SK-N-SH (cell line): ENCODE results near the gene SLC2A13. TPM values are rescaled to one million over a fixed set of nuclear protein-coding genes. Genes with fewer than 3 reads are reported as not detected.

Source experiments
- CTCF ChIA-PET: fragments of 300-600, 350-600 bp; formaldehyde crosslinking; extraction: SDS; loops from one replicate; lab custom pipeline; 2021; lab: Yijun Ruan, JAX
- POLR2A ChIA-PET: fragments of 350-600 bp; sonication (Branson Sonifier 250); formaldehyde crosslinking; extraction: SDS; loops from one replicate; lab custom pipeline; 2020; ENCODE audit warnings: antibody characterized with exemption, inconsistent platforms; lab: Yijun Ruan, JAX
- DNase-seq: peaks from one replicate; pipeline ENCODE4 v3.0.0; 2012
- H2AFZ ChIP-seq: fragments of 200-600 bp; sonication (generic); 2 replicates; pipeline ENCODE4 v1.8.1; 2016; ENCODE audit warnings: antibody characterized with exemption, mild to moderate bottlenecking, low read depth
- H3F3A ChIP-seq: fragments of 200-600 bp; sonication (generic); replicated peaks from 2 replicates; pipeline ENCODE3; 2016; ENCODE audit warnings: antibody characterized with exemption, mild to moderate bottlenecking; ENCODE audit not compliant: insufficient read depth
- H3K27ac ChIP-seq, 2 experiments: fragments of 200-500 bp in 1 of 2; fragments of 200-600 bp in 1 of 2; sonication (Bioruptor generic) in 1 of 2; sonication (generic), shearing (Covaris generic) in 1 of 2; 2 replicates each; pipeline versions ENCODE4 v1.5.1 to v1.6.1; 2014 to 2016; ENCODE audit warnings: low read depth in 2 of 2, inconsistent platforms in 1 of 2, low read length in 1 of 2, mild to moderate bottlenecking in 1 of 2, mixed read lengths in 1 of 2
- H3K27me3 ChIP-seq: fragments of 200-600 bp; sonication (generic), shearing (Covaris generic); 2 replicates; pipeline ENCODE4 v1.6.1; 2016; ENCODE audit warnings: mixed run types; ENCODE audit not compliant: insufficient read depth
- H3K36me3 ChIP-seq, 2 experiments: fragments of 200-500 bp in 1 of 2; fragments of 200-600 bp in 1 of 2; sonication (Bioruptor generic) in 1 of 2; sonication (generic) in 1 of 2; replicated peaks in 1 of 2; 2 replicates each; pipeline versions ENCODE3 to v1.5.1; 2014 to 2016; ENCODE audit warnings: low read length in 1 of 2, mild to moderate bottlenecking in 1 of 2; ENCODE audit not compliant: insufficient read depth in 2 of 2, control insufficient read depth in 1 of 2
- H3K4me1 ChIP-seq, 2 experiments: fragments of 200-500 bp in 1 of 2; fragments of 200-600 bp in 1 of 2; sonication (Bioruptor generic) in 1 of 2; sonication (generic), shearing (Covaris generic) in 1 of 2; 2 replicates each; pipeline versions ENCODE4 v1.5.1 to v1.6.1; 2014 to 2016; ENCODE audit warnings: low read depth in 1 of 2, low read length in 1 of 2, mixed run types in 1 of 2; ENCODE audit not compliant: insufficient read depth in 2 of 2, control insufficient read depth in 1 of 2
- H3K4me2 ChIP-seq: fragments of 200-600 bp; sonication (generic), shearing (Covaris generic); 2 replicates; pipeline ENCODE4 v1.6.1; 2017; ENCODE audit warnings: mixed run types
- H3K4me3 ChIP-seq, 2 experiments: fragments of 200-500 bp in 1 of 2; fragments of 200-600 bp in 1 of 2; sonication (Bioruptor generic) in 1 of 2; sonication (generic), shearing (Covaris generic) in 1 of 2; 2 replicates each; pipeline versions ENCODE4 v1.5.1 to v1.8.1; 2014 to 2016; ENCODE audit warnings: low read depth in 2 of 2, inconsistent platforms in 1 of 2, low read length in 1 of 2, mild to moderate bottlenecking in 1 of 2, mixed read lengths in 1 of 2, moderate library complexity in 1 of 2
- H3K79me2 ChIP-seq: fragments of 200-600 bp; sonication (generic); 2 replicates; pipeline ENCODE4 v1.8.1; 2017; ENCODE audit warnings: mild to moderate bottlenecking; ENCODE audit not compliant: insufficient read depth
- H3K9ac ChIP-seq: fragments of 200-600 bp; sonication (generic); 2 replicates; pipeline ENCODE4 v1.6.1; 2017; ENCODE audit warnings: mixed run types
- H3K9me2 ChIP-seq: fragments of 200-600 bp; sonication (generic); 2 replicates; pipeline ENCODE4 v1.6.1; 2017; ENCODE audit warnings: mixed run types
- H3K9me3 ChIP-seq: fragments of 200-600 bp; sonication (generic); 2 replicates; pipeline ENCODE4 v1.6.1; 2017; ENCODE audit warnings: mixed run types, mild to moderate bottlenecking, moderate library complexity
- H4K20me1 ChIP-seq: fragments of 200-600 bp; sonication (generic); 2 replicates; pipeline ENCODE4 v1.6.1; 2017; ENCODE audit warnings: mild to moderate bottlenecking, mixed run types; ENCODE audit not compliant: insufficient read depth
- EP300 ChIP-seq, 2 experiments: IDR thresholded peaks; 2 replicates each; pipeline versions ENCODE4 v1.4.0 to v1.6.1; 2012; ENCODE audit warnings: borderline replicate concordance in 1 of 2, low read depth in 1 of 2, low read length in 1 of 2
- GABPA ChIP-seq: IDR thresholded peaks from 2 replicates; pipeline ENCODE4 v1.4.0; 2012; ENCODE audit warnings: low read depth, mild to moderate bottlenecking
- GATA2 ChIP-seq: sonication (generic); formaldehyde crosslinking; IDR thresholded peaks from 2 replicates; pipeline ENCODE4 v1.5.0; 2020; ENCODE audit warnings: mild to moderate bottlenecking, missing genetic modification reagents
- IRF3 ChIP-seq: fragments of 150-350 bp; IDR thresholded peaks from 2 replicates; pipeline ENCODE4 v1.6.1; 2016; ENCODE audit warnings: mild to moderate bottlenecking, low read depth, low read length
- MEF2A ChIP-seq: IDR thresholded peaks from 2 replicates; pipeline ENCODE4 v1.4.0; 2012; ENCODE audit warnings: low read depth, borderline replicate concordance
- MXI1 ChIP-seq: IDR thresholded peaks from 2 replicates; pipeline ENCODE4 v1.6.1; 2012; ENCODE audit warnings: mild to moderate bottlenecking, low read depth, low read length, improper control_type of control experiment
- POLR2AphosphoS5 ChIP-seq: IDR thresholded peaks from 2 replicates; pipeline ENCODE4 v1.6.1; 2012; ENCODE audit warnings: low read depth, low read length
- RAD21 ChIP-seq: IDR thresholded peaks from 2 replicates; pipeline ENCODE4 v1.6.1; 2012; ENCODE audit warnings: mild to moderate bottlenecking, low read length
- RXRA ChIP-seq: IDR thresholded peaks from 2 replicates; pipeline ENCODE4 v1.4.0; 2012; ENCODE audit warnings: low read depth, mild to moderate bottlenecking, borderline replicate concordance
- SIN3A ChIP-seq: IDR thresholded peaks from 2 replicates; pipeline ENCODE4 v1.6.1; 2012; ENCODE audit warnings: low read depth, mild to moderate bottlenecking, low read length, moderate library complexity, borderline replicate concordance
- SMC3 ChIP-seq: IDR thresholded peaks from 2 replicates; pipeline ENCODE4 v1.6.1; 2012; ENCODE audit warnings: low read depth, low read length, improper control_type of control experiment
- TCF12 ChIP-seq: IDR thresholded peaks from 2 replicates; pipeline ENCODE4 v1.4.0; 2012
- TEAD4 ChIP-seq: IDR thresholded peaks from 2 replicates; pipeline ENCODE4 v1.4.0; 2012; ENCODE audit warnings: mild to moderate bottlenecking, borderline replicate concordance; ENCODE audit not compliant: insufficient read depth
- USF1 ChIP-seq: IDR thresholded peaks from 2 replicates; pipeline ENCODE4 v1.4.0; 2012; ENCODE audit warnings: low read depth, borderline replicate concordance
- WGBS: methylation state at CpG from one replicate; pipeline ENCODE4 v1.1.6; 2017; ENCODE audit warnings: low lambda C conversion rate; 5-methylcytosine and 5-hydroxymethylcytosine counted together
- polyA plus RNA-seq, 3 experiments: library from polyadenylated mRNA; depleted of rRNA; stranded (reverse); fragments of >200 nt; gene quantifications; 2 replicates each; pipeline ENCODE4 v1.2.3, GENCODE V29; 2012

SLC2A13 gene
- polyA plus RNA-seq, 1 of the 3 experiments (the other 2 are of a cell fraction), result 0.21 TPM

GRCh38 chr12:40002178-40003169 is 103.4 kb downstream of the SLC2A13 start:
- Histone ChIP-seq H3K9ac (no peak overlapping the region), H3K9me3 (no peaks in the 10 kb centered on the region), H3K27ac (no peak overlapping the region), H3K36me3 (no peaks in the 10 kb centered on the region), H3F3A (no peaks in the 10 kb centered on the region), H3K4me3 (no peak overlapping the region), H3K27me3 (no peaks in the 10 kb centered on the region), H3K79me2 (no peaks in the 10 kb centered on the region), H3K9me2 (no peaks in the 10 kb centered on the region), H3K4me2 (no peak overlapping the region), H2AFZ (no peak overlapping the region), H3K4me1 (no peaks in the 10 kb centered on the region), H4K20me1 (no peaks in the 10 kb centered on the region)
- ChIA-PET CTCF (interaction anchor here (1.3 to 3.4 kb wide), 2 partner anchors 9 to 11 kb away, joined by 3 to 14 read pairs; no protein-coding TSS in a partner anchor), POLR2A (no interaction called here)
- TF ChIP-seq TEAD4 (no peak), EP300 (IDR thresholded peaks at IDR 0.05; ENCODE audit: borderline replicate concordance in 1 of 2, low read depth in 1 of 2, low read length in 1 of 2) (no peak), USF1 (no peak), GABPA (no peak), MEF2A (no peak), POLR2AphosphoS5 (no peak), SMC3 (no peak), RAD21 (no peak), TCF12 (no peak), MXI1 (no peak)
- no peak for DNase-seq
- WGBS, result 58% methylated on average over 4 of the region's 4 CpGs

- no peaks in the 10 kb centered on the region for H3K4me1 ChIP-seq
- no peak overlapping the region for H3K4me3 ChIP-seq
- POLR2A ChIA-PET, result no interaction called here
- no peak overlapping the region for H2AFZ ChIP-seq
- H3K9ac ChIP-seq, result no peak overlapping the region
- no peak for DNase-seq
- no peak overlapping the region for H3K4me2 ChIP-seq
- H3K27me3 ChIP-seq, result no peaks in the 10 kb centered on the region
- CTCF ChIA-PET, result interaction anchor here (0.6 to 1.3 kb wide), 3 partner anchors 10 to 244 kb away, joined by 4 to 5 read pairs (median 4); no protein-coding TSS in a partner anchor
- H3K9me3 ChIP-seq, result no peaks in the 10 kb centered on the region
- no peaks in the 10 kb centered on the region for H4K20me1 ChIP-seq
- no peaks in the 10 kb centered on the region for H3K9me2 ChIP-seq
- H3K27ac ChIP-seq, result no peak overlapping the region
- TF ChIP-seq SIN3A, result no peak
- no peak for TF ChIP-seq MEF2A
- TF ChIP-seq GATA2 (CRISPR knock-in tag), result no peak
- TF ChIP-seq RXRA, result no peak
- no peak for TF ChIP-seq IRF3
- H3K36me3 ChIP-seq, result no peaks in the 10 kb centered on the region
- H3K79me2 ChIP-seq, result no peaks in the 10 kb centered on the region
- H3F3A ChIP-seq, result no peaks in the 10 kb centered on the region
Observed at GRCh38 chr12:40001406-40001805, 104.5 kb downstream of the SLC2A13 start.
